HL-60 (cell line): ENCODE data around the gene ICA1L.

Experiments
- GABPA ChIP-seq: IDR thresholded peaks from 2 replicates; pipeline ENCODE4 v1.6.1; 2012; ENCODE audit warnings: low read depth
- POLR2AphosphoS5 ChIP-seq: IDR thresholded peaks from 2 replicates; pipeline ENCODE4 v1.6.1; 2012; ENCODE audit warnings: low read depth
- TF ChIP-seq, protein P1 (sequence below): IDR thresholded peaks from one replicate; pipeline ENCODE4 v1.5.1; 2011; ENCODE audit warnings: low read length, control low read depth, inconsistent platforms; ENCODE audit not compliant: insufficient read depth
- TF ChIP-seq, protein P2 (sequence below): IDR thresholded peaks from 2 replicates; pipeline ENCODE4 v1.6.1; 2012; ENCODE audit warnings: low read depth; ENCODE audit not compliant: insufficient replicate concordance

GRCh38 chr2:202881570-202881969 lies 10.0 kb upstream of the ICA1L start:
- TF ChIP-seq, protein P1, sequence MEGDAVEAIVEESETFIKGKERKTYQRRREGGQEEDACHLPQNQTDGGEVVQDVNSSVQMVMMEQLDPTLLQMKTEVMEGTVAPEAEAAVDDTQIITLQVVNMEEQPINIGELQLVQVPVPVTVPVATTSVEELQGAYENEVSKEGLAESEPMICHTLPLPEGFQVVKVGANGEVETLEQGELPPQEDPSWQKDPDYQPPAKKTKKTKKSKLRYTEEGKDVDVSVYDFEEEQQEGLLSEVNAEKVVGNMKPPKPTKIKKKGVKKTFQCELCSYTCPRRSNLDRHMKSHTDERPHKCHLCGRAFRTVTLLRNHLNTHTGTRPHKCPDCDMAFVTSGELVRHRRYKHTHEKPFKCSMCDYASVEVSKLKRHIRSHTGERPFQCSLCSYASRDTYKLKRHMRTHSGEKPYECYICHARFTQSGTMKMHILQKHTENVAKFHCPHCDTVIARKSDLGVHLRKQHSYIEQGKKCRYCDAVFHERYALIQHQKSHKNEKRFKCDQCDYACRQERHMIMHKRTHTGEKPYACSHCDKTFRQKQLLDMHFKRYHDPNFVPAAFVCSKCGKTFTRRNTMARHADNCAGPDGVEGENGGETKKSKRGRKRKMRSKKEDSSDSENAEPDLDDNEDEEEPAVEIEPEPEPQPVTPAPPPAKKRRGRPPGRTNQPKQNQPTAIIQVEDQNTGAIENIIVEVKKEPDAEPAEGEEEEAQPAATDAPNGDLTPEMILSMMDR = no peak
- TF ChIP-seq, protein P2, sequence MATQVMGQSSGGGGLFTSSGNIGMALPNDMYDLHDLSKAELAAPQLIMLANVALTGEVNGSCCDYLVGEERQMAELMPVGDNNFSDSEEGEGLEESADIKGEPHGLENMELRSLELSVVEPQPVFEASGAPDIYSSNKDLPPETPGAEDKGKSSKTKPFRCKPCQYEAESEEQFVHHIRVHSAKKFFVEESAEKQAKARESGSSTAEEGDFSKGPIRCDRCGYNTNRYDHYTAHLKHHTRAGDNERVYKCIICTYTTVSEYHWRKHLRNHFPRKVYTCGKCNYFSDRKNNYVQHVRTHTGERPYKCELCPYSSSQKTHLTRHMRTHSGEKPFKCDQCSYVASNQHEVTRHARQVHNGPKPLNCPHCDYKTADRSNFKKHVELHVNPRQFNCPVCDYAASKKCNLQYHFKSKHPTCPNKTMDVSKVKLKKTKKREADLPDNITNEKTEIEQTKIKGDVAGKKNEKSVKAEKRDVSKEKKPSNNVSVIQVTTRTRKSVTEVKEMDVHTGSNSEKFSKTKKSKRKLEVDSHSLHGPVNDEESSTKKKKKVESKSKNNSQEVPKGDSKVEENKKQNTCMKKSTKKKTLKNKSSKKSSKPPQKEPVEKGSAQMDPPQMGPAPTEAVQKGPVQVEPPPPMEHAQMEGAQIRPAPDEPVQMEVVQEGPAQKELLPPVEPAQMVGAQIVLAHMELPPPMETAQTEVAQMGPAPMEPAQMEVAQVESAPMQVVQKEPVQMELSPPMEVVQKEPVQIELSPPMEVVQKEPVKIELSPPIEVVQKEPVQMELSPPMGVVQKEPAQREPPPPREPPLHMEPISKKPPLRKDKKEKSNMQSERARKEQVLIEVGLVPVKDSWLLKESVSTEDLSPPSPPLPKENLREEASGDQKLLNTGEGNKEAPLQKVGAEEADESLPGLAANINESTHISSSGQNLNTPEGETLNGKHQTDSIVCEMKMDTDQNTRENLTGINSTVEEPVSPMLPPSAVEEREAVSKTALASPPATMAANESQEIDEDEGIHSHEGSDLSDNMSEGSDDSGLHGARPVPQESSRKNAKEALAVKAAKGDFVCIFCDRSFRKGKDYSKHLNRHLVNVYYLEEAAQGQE = no peak
- TF ChIP-seq POLR2AphosphoS5 = no peak
- no peak for TF ChIP-seq GABPA
